T-helper 1 cell treated with Interleukin-12 subunit alpha and Interleukin-12 subunit beta and Interleukin-4 antibody, amounts not matched to agents 30 ng/mL and 1 ng/mL, for 36 hours (primary cell): Measurements from ENCODE around the gene NEUROD2. TPM values are rescaled to one million over a fixed set of nuclear protein-coding genes. Genes with fewer than 3 reads are reported as not detected.
"Not testable (repeated sequence)": the region's sequence is repeated elsewhere in the genome, so short reads cannot be mapped to it uniquely, and the experiment has no call there.

ENCODE experiments used
- intact Hi-C: fragments of 100-400 bp; cut with micrococcal nuclease; formaldehyde crosslinking; loops from one replicate; pipeline ENCODE4 v1.15.1; 2024
- total RNA-seq: library from RNA; stranded (reverse); gene quantifications from 2 replicates; pipeline ENCODE4 v1.2.3, GENCODE V29; 2022

The NEUROD2 gene
- total RNA-seq, 1 donor from 2014 or later: not detected

- intact Hi-C loops: loop anchor here (10.0 kb wide), 1 partner anchor 1859 kb away; the partner anchor contains the start of gene HNF1B
These were observed 4.3 kb downstream of the NEUROD2 start for GRCh38 chr17:39603304-39604016.

DNA sequence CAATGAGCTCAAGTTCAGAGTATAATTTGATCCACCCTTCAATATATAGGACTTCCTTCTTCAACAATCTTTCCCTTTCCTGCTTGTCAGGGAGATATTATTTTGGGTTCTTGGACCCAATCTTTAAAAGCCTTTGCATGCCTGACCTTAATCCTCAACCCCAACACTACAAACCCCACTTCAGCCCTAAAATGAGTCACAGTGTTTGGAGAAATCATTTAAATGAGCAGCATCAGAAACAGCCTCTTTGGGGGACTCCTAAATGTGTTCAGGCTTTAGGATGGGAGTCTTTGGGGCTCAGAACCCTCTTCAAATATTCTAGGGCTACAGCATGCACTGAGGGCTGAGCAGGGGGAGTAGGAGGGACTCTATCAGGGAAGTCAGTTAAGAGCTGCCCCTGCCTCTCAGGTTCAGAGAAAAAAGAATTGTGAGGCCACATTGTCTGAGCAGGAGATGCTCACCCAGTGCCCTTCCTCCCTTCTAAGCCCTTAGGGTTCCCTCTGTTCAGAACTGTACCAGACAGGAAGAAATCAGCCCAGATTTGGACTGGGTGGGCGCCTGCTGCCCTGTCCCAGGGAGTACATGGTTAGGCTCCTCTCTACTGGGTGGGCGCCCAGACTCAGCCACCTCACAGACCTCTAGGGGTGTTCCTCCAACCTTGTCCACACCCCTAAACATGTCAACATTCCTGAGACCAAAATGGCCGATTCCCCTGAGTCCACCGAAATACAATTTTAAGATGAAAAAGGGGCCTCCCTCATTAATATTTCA, 5.0 kb downstream of the NEUROD2 start:
- intact Hi-C loops: loop anchor here (10.0 kb wide), 1 partner anchor 1858 kb away; the partner anchor contains the start of gene HNF1B

DNA sequence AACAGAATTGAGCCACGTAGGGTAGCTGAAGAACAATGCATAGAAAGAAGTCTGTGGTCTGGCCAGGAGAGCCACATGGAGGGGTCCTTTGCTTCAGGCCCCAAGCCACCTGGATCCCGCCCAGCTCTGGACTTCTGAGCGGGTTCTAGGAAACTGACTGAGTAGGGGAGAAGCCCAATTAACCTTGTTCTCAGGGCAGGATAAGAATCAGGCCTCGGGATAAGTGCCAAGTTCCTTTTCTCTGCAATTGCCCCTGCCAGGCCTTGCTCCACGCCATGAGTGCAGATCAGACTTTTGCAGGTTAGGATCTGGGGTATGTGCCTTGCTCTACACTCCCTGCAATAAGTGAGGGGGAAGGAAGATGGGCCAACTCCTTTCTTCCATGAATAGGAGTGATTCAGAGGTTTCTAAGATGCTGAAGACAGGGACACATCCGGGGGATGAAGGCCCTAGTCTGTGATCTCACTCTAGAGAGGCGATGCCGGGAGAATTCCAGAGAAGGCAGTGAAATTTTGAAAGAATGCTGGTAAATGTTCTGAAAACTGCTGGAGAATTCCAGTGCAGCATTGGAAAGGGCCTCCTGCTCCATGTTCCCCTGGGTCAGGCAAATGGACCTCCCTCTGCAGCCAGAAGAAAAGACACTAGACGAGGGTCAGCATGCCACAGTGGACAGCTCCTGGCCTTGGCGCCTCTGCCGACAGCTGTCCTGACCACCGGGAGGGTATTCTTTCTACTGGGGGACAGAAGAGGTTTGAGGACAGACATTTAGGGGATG, 5.8 kb downstream of the NEUROD2 start:
- intact Hi-C loops: loop anchor here (10.0 kb wide), 1 partner anchor 1857 kb away; the partner anchor contains the start of gene HNF1B

- intact Hi-C loops: loop anchor here (10.0 kb wide), 1 partner anchor 1856 kb away; the partner anchor contains the start of gene HNF1B
These were observed 6.6 kb downstream of the NEUROD2 start for GRCh38 chr17:39600997-39601597.

- intact Hi-C loops: loop anchor here (10.0 kb wide), 1 partner anchor 1856 kb away; the partner anchor contains the start of gene HNF1B
These were observed 7.3 kb downstream of the NEUROD2 start for GRCh38 chr17:39600288-39600996.

GRCh38 chr17:39599665-39600231, 8.0 kb downstream of the NEUROD2 start:
- intact Hi-C loops: loop anchor here (10.0 kb wide), 1 partner anchor 1855 kb away; the partner anchor contains the start of gene HNF1B

- intact Hi-C loops: no loop called here
These were observed 8.6 kb downstream of the NEUROD2 start for GRCh38 chr17:39599004-39599664.

DNA sequence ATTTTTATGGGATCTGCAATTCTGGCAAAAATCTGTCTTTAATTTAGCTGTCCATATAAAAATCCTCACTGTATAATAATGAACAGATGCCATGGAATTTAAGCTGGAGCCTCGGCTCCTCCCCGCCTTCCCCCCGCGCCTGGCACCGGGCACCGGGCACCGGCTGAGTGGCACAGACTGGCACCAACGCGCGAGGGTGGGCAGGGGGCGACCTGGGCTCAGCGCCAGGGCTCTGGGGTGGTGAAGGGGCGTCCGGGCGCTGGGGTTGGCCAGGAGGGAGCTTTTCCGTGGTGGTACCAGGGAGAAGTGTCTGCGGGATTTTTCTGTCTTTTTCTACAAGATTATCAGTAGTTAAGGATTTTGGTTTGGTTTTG, 9.1 kb downstream of the NEUROD2 start:
- intact Hi-C loops: no loop called here

DNA sequence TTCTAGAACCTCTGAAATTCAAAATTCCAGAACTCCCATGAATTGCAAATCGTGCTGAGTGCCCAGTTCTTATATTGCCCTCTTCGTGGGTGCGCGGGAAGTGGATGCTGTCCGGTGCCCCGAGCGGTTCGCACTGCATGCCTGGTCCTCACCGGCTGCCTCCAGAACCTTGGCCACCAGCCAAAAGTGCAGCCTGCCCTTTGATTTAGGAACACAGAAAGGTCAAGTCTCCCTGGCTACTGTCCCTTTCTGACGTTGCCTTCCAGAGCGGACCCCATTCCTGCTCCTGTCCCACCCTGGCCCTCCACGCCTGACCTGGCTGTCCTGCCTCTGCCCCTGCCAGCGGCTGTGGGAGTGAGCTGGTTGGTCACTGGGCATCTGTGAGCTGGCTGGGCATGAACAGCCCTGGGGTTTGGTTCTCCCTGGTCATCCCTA, 9.7 kb downstream of the NEUROD2 start:
- intact Hi-C loops: no loop called here

DNA sequence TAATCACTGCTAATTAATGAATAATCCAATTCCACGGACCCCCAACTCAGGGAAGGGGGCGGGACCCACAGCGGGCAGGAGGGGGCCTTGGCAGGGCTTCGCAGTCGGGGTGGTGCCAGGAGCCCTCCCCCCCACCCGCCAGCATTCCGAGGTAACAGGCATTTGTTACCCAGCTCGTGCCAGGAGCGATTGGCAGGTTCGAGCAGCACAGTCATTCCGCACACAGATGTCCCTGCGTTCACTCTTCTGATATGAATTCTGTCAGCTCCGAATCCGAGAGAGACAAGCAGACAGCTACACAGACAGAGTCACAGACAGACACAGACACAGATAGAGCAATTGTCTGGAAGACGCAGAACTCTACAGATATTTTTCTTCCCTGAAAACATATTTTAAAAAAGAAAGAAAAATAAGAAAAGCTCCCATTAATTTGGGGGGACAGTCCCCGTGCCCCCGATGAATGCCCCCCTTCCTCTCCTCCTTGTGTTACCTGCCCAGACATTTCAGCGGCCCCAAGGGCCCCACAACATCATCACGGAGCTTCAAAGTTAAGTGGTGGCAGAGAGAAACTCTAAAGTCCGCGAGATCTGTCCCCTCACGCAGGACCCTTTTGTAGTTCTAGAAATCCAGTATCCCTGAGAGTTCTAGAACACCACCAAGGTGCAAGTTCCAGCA, 10.2 kb downstream of the NEUROD2 start:
- intact Hi-C loops: no loop called here

GRCh38 chr17:39596543-39597267, 11.0 kb downstream of the NEUROD2 start:
- intact Hi-C loops: no loop called here

GRCh38 chr17:39595928-39596510, 11.7 kb downstream of the NEUROD2 start:
- intact Hi-C loops: no loop called here

DNA sequence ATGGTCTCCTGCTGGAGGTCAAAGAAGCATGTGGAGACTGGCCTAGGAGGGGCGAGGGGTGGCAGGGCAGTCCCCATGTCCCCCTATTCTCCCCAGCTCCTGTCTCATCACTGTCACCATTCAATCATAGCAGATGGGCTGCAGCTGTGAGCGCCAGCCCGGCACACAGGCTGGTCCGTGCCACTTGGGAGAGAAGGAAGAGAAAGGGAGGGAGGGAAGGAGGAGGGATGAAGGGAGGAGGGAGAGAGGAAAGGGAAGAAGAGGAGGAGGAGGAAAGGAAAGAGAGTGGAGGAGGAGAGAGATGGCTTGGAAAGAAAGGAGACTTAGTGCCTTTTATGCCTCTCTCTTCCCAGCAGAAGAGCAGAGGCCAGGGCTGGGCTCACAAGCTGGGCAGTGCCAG, 12.4 kb downstream of the NEUROD2 start:
- intact Hi-C loops: no loop called here

GRCh38 chr17:39593371-39593770, 14.3 kb downstream of the NEUROD2 start:
- intact Hi-C loops: no loop called here

DNA sequence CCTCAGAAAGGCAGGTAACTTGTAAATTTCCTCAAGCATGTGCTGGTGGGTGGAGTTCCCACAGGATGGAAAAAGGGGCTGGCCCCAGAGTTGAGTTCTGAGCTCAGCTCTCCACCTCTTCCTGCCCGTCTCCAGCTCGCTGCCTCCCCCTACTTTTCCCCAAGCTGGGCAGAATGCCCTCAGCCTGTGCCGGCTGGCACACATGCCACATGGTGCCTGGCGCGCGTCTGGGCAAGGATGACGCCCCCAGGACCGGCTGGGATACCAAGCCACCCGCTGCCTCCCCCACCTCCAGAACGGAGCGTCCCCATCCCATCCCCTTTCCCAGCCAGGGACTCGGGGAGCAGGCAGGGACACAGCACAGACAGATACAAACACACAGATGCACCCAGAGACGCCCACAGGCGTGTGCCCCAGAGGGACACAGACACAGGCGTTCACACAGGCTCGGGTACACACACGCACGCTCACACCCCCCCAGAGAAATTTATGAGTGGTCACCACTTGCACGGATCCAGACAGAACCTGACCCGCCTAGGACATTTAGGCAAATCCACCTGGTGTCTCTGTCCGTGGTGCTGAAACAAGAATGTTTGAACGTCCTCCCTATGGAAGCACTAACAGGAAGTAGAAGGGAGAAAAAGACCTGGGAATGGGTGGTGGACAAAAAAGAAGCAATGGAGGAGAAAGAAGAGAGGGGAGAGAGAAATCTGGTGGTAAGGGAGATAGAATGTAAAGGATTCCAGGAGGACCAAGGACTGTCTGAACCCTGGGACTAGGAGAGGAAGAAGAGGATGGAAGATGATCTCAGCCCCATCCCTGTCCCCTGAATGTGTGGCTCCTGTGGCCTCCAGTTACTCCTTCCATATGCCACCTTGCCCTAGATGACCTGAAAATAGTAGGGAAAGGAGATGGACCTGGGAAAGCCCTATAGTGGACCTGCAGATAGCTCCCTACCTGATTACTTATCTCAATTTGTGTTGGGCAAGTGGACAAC, 15.5 kb downstream of the NEUROD2 start:
- intact Hi-C loops: no loop called here

GRCh38 chr17:39590180-39590579, 17.5 kb downstream of the NEUROD2 start:
- intact Hi-C loops: not testable (repeated sequence)

- intact Hi-C loops: no loop called here
These were observed 25.1 kb downstream of the NEUROD2 start for GRCh38 chr17:39582658-39583057.
